NCI-H524 (cell line): ENCODE results near the gene ZNF526.
A peak's percentile ranks its signal among the peaks of the same experiment; 100 is the strongest.

Experiments used
- DNase-seq, 2 experiments: peaks; one replicate each; lab custom pipeline; 2025; lab: John Stamatoyannopoulos, UW

Gene ZNF526

GRCh38 chr19:42219812-42220750, at the start of gene ZNF526:
ZNF526 (plus strand) TSS chr19:42220312; CDS start chr19:42224404, 4,092 bp downstream.
- peak; percentile 97 to 99 for DNase-seq

GRCh38 chr19:42170715-42171114, 49.4 kb upstream of the ZNF526 start:
- no peak for DNase-seq

GRCh38 chr19:42172261-42172660, 47.9 kb upstream of the ZNF526 start:
- no peak for DNase-seq

- no peak for DNase-seq
These were observed 46.4 kb upstream of the ZNF526 start for GRCh38 chr19:42173695-42174094.

GRCh38 chr19:42174188-42174587, 45.9 kb upstream of the ZNF526 start:
- DNase-seq = no peak

- peak in 1 of 2 experiments; percentile 31 for DNase-seq
These were observed 45.0 kb upstream of the ZNF526 start for GRCh38 chr19:42174958-42175734.

GRCh38 chr19:42175952-42176648, 44.0 kb upstream of the ZNF526 start:
- DNase-seq = peak; percentile 23 to 31

GRCh38 chr19:42176649-42176989, 43.5 kb upstream of the ZNF526 start:
- peak in 1 of 2 experiments; percentile 89 for DNase-seq

- peak; percentile 81 to 89 for DNase-seq
These were observed 43.0 kb upstream of the ZNF526 start for GRCh38 chr19:42176990-42177685.

GRCh38 chr19:42177686-42178019, 42.5 kb upstream of the ZNF526 start:
- DNase-seq = no peak

- DNase-seq = peak; percentile 37 to 58
These were observed 41.1 kb upstream of the ZNF526 start for GRCh38 chr19:42178791-42179674.

- peak; percentile 46 to 78 for DNase-seq
These were observed 35.7 kb upstream of the ZNF526 start for GRCh38 chr19:42184401-42184861.

- no peak for DNase-seq
These were observed 34.8 kb upstream of the ZNF526 start for GRCh38 chr19:42185277-42185676.

GRCh38 chr19:42188665-42189064, 31.4 kb upstream of the ZNF526 start:
- DNase-seq = no peak

GRCh38 chr19:42189133-42189532, 31.0 kb upstream of the ZNF526 start:
- no peak for DNase-seq

- no peak for DNase-seq
These were observed 28.8 kb upstream of the ZNF526 start for GRCh38 chr19:42191330-42191729.

GRCh38 chr19:42191855-42192254, 28.3 kb upstream of the ZNF526 start:
- no peak for DNase-seq

GRCh38 chr19:42193294-42193693, 26.8 kb upstream of the ZNF526 start:
- DNase-seq = no peak

- no peak for DNase-seq
These were observed 26.4 kb upstream of the ZNF526 start for GRCh38 chr19:42193706-42194105.
